Naive thymus-derived CD4-positive, alpha-beta T cell (primary cell): ENCODE measurements around the gene CDCP2. TPM values are rescaled to one million over a fixed set of nuclear protein-coding genes. Genes with fewer than 3 reads are reported as not detected.

Source experiments
- ATAC-seq: fragments of 150-1000 bp; cut with Tn5 transposase; 2 replicates; pipeline ENCODE4 v1.10.0; 2021; ENCODE audit warnings: mild to moderate bottlenecking, moderate library complexity
- CTCF ChIA-PET: fragments of 350-600 bp; sonication (Branson Sonifier 250); formaldehyde crosslinking; loops from one replicate; lab custom pipeline; 2021; ENCODE audit warnings: antibody characterized with exemption; lab: Charles Lee
- POLR2A ChIA-PET: fragments of 350-600 bp; sonication (Branson Sonifier 250); formaldehyde crosslinking; loops from one replicate; lab custom pipeline; 2021; ENCODE audit warnings: antibody characterized with exemption, inconsistent platforms; lab: Charles Lee
- DNase-seq, 9 donors: peaks; one replicate each; pipeline versions ENCODE4 v3.0.0 to v3.0.0-alpha.2; 2020 to 2022; ENCODE audit warnings: mixed read lengths in 1 of 9
- H3K27ac ChIP-seq: one replicate; pipeline ENCODE4 v1.7.0; 2013; ENCODE audit warnings: mild to moderate bottlenecking, low read depth, low read length, moderate library complexity
- H3K27me3 ChIP-seq, 2 donors: one replicate each; pipeline ENCODE4 v1.7.0; 2013; ENCODE audit warnings: low read length in 2 of 2, mild to moderate bottlenecking in 2 of 2, moderate library complexity in 2 of 2; ENCODE audit not compliant: control insufficient read depth in 2 of 2, insufficient read depth in 2 of 2
- H3K36me3 ChIP-seq, 3 experiments: 1 replicate in 2 of 3; 2 replicates in 1 of 3; pipeline ENCODE4 v1.7.0; 2013; ENCODE audit warnings: low read length in 3 of 3, mild to moderate bottlenecking in 3 of 3, moderate library complexity in 1 of 3; ENCODE audit not compliant: insufficient read depth in 3 of 3, control insufficient read depth in 2 of 3
- H3K4me1 ChIP-seq, 2 donors: one replicate each; pipeline ENCODE4 v1.7.0; 2013; ENCODE audit warnings: low read length in 2 of 2, mild to moderate bottlenecking in 2 of 2, moderate library complexity in 1 of 2; ENCODE audit not compliant: control insufficient read depth in 2 of 2, insufficient read depth in 2 of 2
- H3K4me3 ChIP-seq: 2 replicates; pipeline ENCODE4 v1.7.0; 2013; ENCODE audit warnings: mild to moderate bottlenecking, low read length
- H3K9me3 ChIP-seq, 3 experiments: 1 replicate in 2 of 3; 2 replicates in 1 of 3; pipeline ENCODE4 v1.7.0; 2013; ENCODE audit warnings: low read length in 3 of 3; ENCODE audit not compliant: control insufficient read depth in 2 of 3
- H3K27ac Mint-ChIP-seq, 9 donors: one replicate each; pipeline ENCODE4 v1.8.0; 2020 to 2022; ENCODE audit warnings: mixed read lengths in 9 of 9, mild to moderate bottlenecking in 8 of 9, moderate library complexity in 5 of 9, inconsistent platforms in 2 of 9
- H3K27me3 Mint-ChIP-seq, 5 donors: one replicate each; pipeline ENCODE4 v1.8.0; 2021 to 2022; ENCODE audit warnings: mixed read lengths in 5 of 5, mild to moderate bottlenecking in 1 of 5
- H3K36me3 Mint-ChIP-seq, 5 donors: one replicate each; pipeline ENCODE4 v1.8.0; 2020 to 2022; ENCODE audit warnings: mixed read lengths in 5 of 5, mild to moderate bottlenecking in 3 of 5, inconsistent platforms in 1 of 5
- H3K4me1 Mint-ChIP-seq, 7 donors: one replicate each; pipeline ENCODE4 v1.8.0; 2020 to 2022; ENCODE audit warnings: mixed read lengths in 7 of 7, mild to moderate bottlenecking in 3 of 7, inconsistent platforms in 1 of 7
- H3K4me3 Mint-ChIP-seq, 10 donors: one replicate each; pipeline ENCODE4 v1.8.0; 2020 to 2022; ENCODE audit warnings: mild to moderate bottlenecking in 10 of 10, mixed read lengths in 10 of 10, moderate library complexity in 6 of 10, inconsistent platforms in 2 of 10
- H3K9me3 Mint-ChIP-seq, 11 donors: one replicate each; pipeline ENCODE4 v1.8.0; 2020 to 2022; ENCODE audit warnings: mixed read lengths in 11 of 11, mild to moderate bottlenecking in 4 of 11, inconsistent platforms in 1 of 11, moderate library complexity in 1 of 11
- intact Hi-C, 2 donors: fragments of 100-400 bp; cut with micrococcal nuclease; formaldehyde crosslinking; loops; one replicate each; pipeline ENCODE4 v1.15.1; 2023
- polyA plus RNA-seq, 2 donors: library from polyadenylated mRNA; unstranded; fragments of 300-500 nt; fragmentation: Illumina TruSeq; gene quantifications; one replicate each; pipeline ENCODE4 v1.2.3, GENCODE V29; 2021
- total RNA-seq, 6 experiments: library from RNA in 5 of 6; stranded (reverse) in 5 of 6; gene quantifications; 1 replicate in 5 of 6; 2 replicates in 1 of 6; pipeline ENCODE4 v1.2.3 and lab custom pipeline; 2021 to 2026

CDCP2 gene
- total and polyA plus RNA-seq, 7 experiments from 2014 or later, result 0.22 to 0.30 TPM; not detected in 5

DNA sequence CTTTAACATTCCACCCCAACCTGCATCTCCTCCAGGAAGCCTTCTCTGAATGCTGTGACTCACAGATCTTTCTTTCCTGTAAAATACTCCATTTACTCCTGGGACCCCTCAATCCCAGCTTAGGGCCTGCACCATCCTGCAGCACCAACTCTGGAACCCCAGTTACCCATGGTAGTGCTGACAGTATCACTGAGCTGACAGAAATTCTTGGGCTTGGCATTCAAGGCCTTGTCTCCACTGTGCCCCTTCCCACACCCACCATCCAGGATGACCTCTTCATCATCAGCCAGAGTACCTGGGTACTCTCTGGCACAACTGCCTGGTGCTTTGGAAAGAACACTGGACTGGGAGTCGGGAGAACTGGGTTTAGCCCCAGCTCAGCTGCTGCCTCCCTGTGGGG lies 38.7 kb upstream of the CDCP2 start:
- intact Hi-C loops, result no loop called here

DNA sequence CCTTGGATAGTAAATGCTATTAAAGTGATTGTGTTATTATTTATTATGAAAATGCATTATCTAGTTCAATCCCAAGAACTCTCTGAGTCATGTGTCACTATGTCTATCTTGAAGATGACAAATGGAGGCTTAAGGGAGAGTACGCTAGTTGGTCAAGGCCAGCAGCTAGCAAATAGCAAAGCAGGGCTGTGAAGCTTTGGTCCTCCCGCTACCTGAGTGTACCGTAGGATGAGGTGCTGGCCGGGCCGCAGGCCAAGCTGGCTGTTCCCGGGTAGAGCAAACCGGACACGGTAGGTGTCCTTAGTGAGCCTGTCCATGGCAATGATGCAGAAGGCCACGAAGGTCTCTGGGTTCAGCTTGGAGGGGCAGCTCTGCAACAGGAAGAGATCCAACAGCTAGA lies 37.7 kb upstream of the CDCP2 start:
- Mint-ChIP-seq H3K27me3 (no peaks in the 10 kb centered on the region), H3K27ac (no peak overlapping the region), H3K9me3 (peaks cover 0 to 2% (median 0%) of the 10 kb centered on the region in 11 donors), H3K36me3 (peaks cover 5 to 56% (median 19%) of the 10 kb centered on the region in 5 donors), H3K4me3 (no peak overlapping the region), H3K4me1 (peaks cover 0 to 1% (median 0%) of the 10 kb centered on the region in 7 donors)
- CTCF ChIA-PET, result no interaction called here
- Histone ChIP-seq H3K4me3 (no peak overlapping the region), H3K4me1 (no peaks in the 10 kb centered on the region), H3K9me3 (no peaks in the 10 kb centered on the region), H3K36me3 (peaks cover 0 to 53% (median 0%) of the 10 kb centered on the region in 3 experiments), H3K27ac (no peak overlapping the region), H3K27me3 (no peaks in the 10 kb centered on the region)
- no peak for ATAC-seq
- no peak for DNase-seq
- intact Hi-C loops, result no loop called here
- POLR2A ChIA-PET, result interaction anchor here (0.7 kb wide), 1 partner anchor 9 kb away, joined by 3 read pairs; the partner anchor contains the start of genes CYB5RL and MRPL37

More for the DNA sequence above, 38.7 kb upstream of the CDCP2 start:
- no peaks in the 10 kb centered on the region for H3K27me3 Mint-ChIP-seq
- Histone ChIP-seq H3K9me3 (no peaks in the 10 kb centered on the region), H3K27ac (no peak overlapping the region), H3K4me1 (no peaks in the 10 kb centered on the region), H3K27me3 (no peaks in the 10 kb centered on the region), H3K4me3 (no peak overlapping the region), H3K36me3 (peaks cover 0 to 56% (median 0%) of the 10 kb centered on the region in 3 experiments)
- H3K4me3 Mint-ChIP-seq, result no peak overlapping the region
- CTCF ChIA-PET, result no interaction called here
- no peak for ATAC-seq
- no peaks in the 10 kb centered on the region for H3K9me3 Mint-ChIP-seq
- peaks cover 0 to 48% (median 14%) of the 10 kb centered on the region in 5 donors for H3K36me3 Mint-ChIP-seq
- peaks cover 0 to 1% (median 0%) of the 10 kb centered on the region in 7 donors for H3K4me1 Mint-ChIP-seq
- no peak for DNase-seq
- POLR2A ChIA-PET, result no interaction called here
- H3K27ac Mint-ChIP-seq, result no peak overlapping the region

DNA sequence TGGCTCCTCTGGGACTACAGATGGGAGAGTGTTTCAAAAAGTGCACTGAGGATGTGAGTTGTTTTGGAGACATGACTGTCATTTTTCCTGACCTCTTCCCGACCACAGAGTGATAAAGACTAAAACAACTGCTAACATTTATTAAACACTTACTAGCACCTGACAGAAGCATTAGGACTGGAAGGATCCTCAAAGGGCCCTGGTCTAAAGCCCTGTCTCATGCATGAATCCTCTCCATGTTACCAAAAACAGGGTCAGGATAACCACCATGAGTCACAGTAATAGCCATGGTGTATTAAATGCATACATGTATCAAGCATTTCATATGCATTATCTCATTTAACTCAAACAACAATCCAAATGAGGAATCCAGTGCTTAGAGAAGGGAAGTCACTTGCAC lies 35.5 kb upstream of the CDCP2 start:
- POLR2A ChIA-PET, result no interaction called here
- H3K4me3 Mint-ChIP-seq, result no peak overlapping the region

DNA sequence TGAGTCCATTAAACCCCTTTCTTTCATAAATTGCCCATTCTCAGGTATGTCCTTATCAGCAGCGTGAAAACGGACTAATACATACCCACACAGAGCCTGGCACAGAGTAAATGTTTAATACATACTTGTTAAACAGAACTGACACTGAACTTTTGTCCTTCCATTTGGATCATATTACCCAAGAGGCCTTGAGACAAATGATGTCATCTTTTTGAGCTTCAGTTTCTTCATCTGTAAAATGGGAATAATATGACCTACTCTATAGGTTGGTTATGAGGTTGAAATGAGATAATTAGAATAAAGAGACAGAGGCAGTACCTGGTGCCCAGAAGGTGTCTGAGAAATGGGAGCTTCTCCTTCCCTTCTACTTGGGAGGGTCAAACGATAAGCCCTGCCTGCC lies 33.3 kb upstream of the CDCP2 start:
- CTCF ChIA-PET, result no interaction called here
- H3K27me3 Mint-ChIP-seq, result no peaks in the 10 kb centered on the region
- peaks cover 5 to 55% (median 17%) of the 10 kb centered on the region in 5 donors for H3K36me3 Mint-ChIP-seq

More for the DNA sequence above, 35.5 kb upstream of the CDCP2 start:
- no peaks in the 10 kb centered on the region for H3K27me3 Mint-ChIP-seq
- CTCF ChIA-PET, result no interaction called here
- peak overlapping the region in 1 of 9 donors; percentile 17 for H3K27ac Mint-ChIP-seq
- no peak for ATAC-seq
- peaks cover 0 to 1% (median 0%) of the 10 kb centered on the region in 7 donors for H3K4me1 Mint-ChIP-seq
- peaks cover 5 to 52% (median 24%) of the 10 kb centered on the region in 5 donors for H3K36me3 Mint-ChIP-seq
- Histone ChIP-seq H3K27ac (no peak overlapping the region), H3K36me3 (peaks cover 0 to 48% (median 0%) of the 10 kb centered on the region in 3 experiments), H3K27me3 (no peaks in the 10 kb centered on the region), H3K4me1 (no peaks in the 10 kb centered on the region), H3K9me3 (no peaks in the 10 kb centered on the region), H3K4me3 (no peak overlapping the region)
- H3K9me3 Mint-ChIP-seq, result peaks cover 0 to 4% (median 0%) of the 10 kb centered on the region in 11 donors
- intact Hi-C loops, result no loop called here
- no peak for DNase-seq

GRCh38 chr1:54180701-54181360 lies 28.0 kb upstream of the CDCP2 start:
- ChIA-PET CTCF (interaction anchor here (1.2 to 1.4 kb wide), 2 partner anchors 308 to 313 kb away, joined by 3 to 8 read pairs; no protein-coding TSS in a partner anchor), POLR2A (no interaction called here)
- DNase-seq (no peak), ATAC-seq (no peak)
- H3K36me3 Mint-ChIP-seq, result peaks cover 2 to 37% (median 10%) of the 10 kb centered on the region in 5 donors
- Histone ChIP-seq H3K27me3 (no peaks in the 10 kb centered on the region), H3K4me3 (no peak overlapping the region), H3K36me3 (peaks cover 0 to 36% (median 0%) of the 10 kb centered on the region in 3 experiments), H3K9me3 (no peaks in the 10 kb centered on the region), H3K4me1 (no peaks in the 10 kb centered on the region), H3K27ac (no peak overlapping the region)
- no peaks in the 10 kb centered on the region for H3K27me3 Mint-ChIP-seq
- intact Hi-C loops, result loop anchor here (1.0 to 5.0 kb wide), 4 partner anchors 222 to 309 kb away; no protein-coding TSS in a partner anchor
- no peaks in the 10 kb centered on the region for H3K4me1 Mint-ChIP-seq
- H3K9me3 Mint-ChIP-seq, result peaks cover 0 to 4% (median 0%) of the 10 kb centered on the region in 11 donors
- no peak overlapping the region for H3K4me3 Mint-ChIP-seq
- H3K27ac Mint-ChIP-seq, result peak overlapping the region in 1 of 9 donors; percentile 17

More for the DNA sequence above, 33.3 kb upstream of the CDCP2 start:
- Histone ChIP-seq H3K36me3 (peaks cover 0 to 45% (median 0%) of the 10 kb centered on the region in 3 experiments), H3K9me3 (no peaks in the 10 kb centered on the region), H3K4me1 (no peaks in the 10 kb centered on the region), H3K27ac (no peak overlapping the region), H3K4me3 (no peak overlapping the region), H3K27me3 (no peaks in the 10 kb centered on the region)
- ATAC-seq (no peak), DNase-seq (no peak)
- H3K9me3 Mint-ChIP-seq, result peaks cover 0 to 4% (median 0%) of the 10 kb centered on the region in 11 donors
- peak overlapping the region in 1 of 9 donors; percentile 14 for H3K27ac Mint-ChIP-seq
- H3K4me3 Mint-ChIP-seq, result no peak overlapping the region
- intact Hi-C loops, result no loop called here
- no peaks in the 10 kb centered on the region for H3K4me1 Mint-ChIP-seq
- POLR2A ChIA-PET, result no interaction called here

DNA sequence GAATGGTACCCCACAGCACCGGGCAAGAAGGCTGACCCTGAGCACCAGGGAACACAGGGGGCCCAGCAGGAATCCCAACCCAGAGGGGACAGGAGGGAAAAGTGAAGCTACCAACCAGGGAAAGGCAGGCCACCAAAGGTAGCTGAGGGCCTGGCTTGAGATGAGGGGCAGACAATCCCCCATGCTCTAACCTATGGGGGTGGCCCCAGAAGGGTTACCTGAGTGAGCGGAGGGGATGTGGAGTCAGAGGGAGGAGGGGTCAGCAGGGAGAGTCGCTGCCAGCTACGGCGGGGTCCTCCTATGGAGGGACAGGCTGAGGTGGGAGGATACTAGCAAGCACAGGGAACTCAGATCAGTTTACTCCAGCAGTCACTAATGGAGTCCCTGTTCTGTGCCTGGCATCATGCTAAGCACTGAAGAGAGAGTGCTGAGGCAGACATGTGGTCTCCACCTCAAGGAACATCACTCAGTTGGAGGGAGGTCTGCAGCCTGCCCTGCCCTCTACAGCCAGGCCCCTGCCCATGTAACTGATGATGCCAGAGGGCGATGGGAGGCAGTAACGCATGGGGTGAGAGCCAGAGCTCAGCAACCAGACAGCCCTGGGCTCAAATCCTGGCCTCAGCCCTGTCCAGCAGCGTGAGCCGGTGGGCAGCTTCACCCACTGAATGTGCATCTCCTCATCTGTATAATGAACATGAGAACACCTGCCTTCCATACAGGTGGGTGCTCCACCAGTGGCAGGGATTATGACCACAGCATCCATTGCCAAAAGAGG lies 25.7 kb upstream of the CDCP2 start:
- no peaks in the 10 kb centered on the region for H3K27me3 ChIP-seq
- Mint-ChIP-seq H3K27ac (no peak overlapping the region), H3K27me3 (no peaks in the 10 kb centered on the region), H3K4me3 (no peak overlapping the region), H3K4me1 (peaks cover 0 to 7% (median 0%) of the 10 kb centered on the region in 7 donors), H3K9me3 (no peaks in the 10 kb centered on the region), H3K36me3 (peaks cover 0 to 27% (median 4%) of the 10 kb centered on the region in 5 donors)
- H3K4me1 ChIP-seq, result no peaks in the 10 kb centered on the region
- intact Hi-C loops, result no loop called here
- ATAC-seq (no peak), DNase-seq (no peak)
- ChIA-PET CTCF (interaction anchor here (1.0 kb wide), 1 partner anchor 309 kb away, joined by 4 read pairs; no protein-coding TSS in a partner anchor), POLR2A (no interaction called here)
- no peaks in the 10 kb centered on the region for H3K9me3 ChIP-seq
- peaks cover 0 to 37% (median 0%) of the 10 kb centered on the region in 3 experiments for H3K36me3 ChIP-seq
- H3K27ac ChIP-seq, result no peak overlapping the region
- no peak overlapping the region for H3K4me3 ChIP-seq
